Motor neuron (in vitro differentiated cells): Measurements from ENCODE around the gene AMPH. TPM values are rescaled to one million over a fixed set of nuclear protein-coding genes. Genes with fewer than 3 reads are reported as not detected.
A peak's percentile ranks its signal among the peaks of the same experiment; 100 is the strongest.
"Not testable (repeated sequence)": the region's sequence is repeated elsewhere in the genome, so short reads cannot be mapped to it uniquely, and the experiment has no call there.

Source experiments
- ATAC-seq, 8 experiments: fragments of 200-7000 bp; cut with Tn5 transposase; replicated peaks in 6 of 8; 2 replicates each; pipeline ENCODE4 v1.8.0; 2021; ENCODE audit warnings: mild to moderate bottlenecking in 8 of 8, moderate library complexity in 8 of 8
- H3K27ac ChIP-seq, 2 donors: fragments of 250-450 bp; sonication (Bioruptor Pico); 2 replicates each; pipeline ENCODE4 v1.9.0; 2021; ENCODE audit warnings: antibody characterized with exemption in 2 of 2, mild to moderate bottlenecking in 2 of 2, moderate library complexity in 1 of 2
- H3K4me1 ChIP-seq, 2 donors: fragments of 250-450 bp; sonication (Bioruptor Pico); replicated peaks in 1 of 2; 2 replicates each; pipeline ENCODE4 v1.6.1; 2021; ENCODE audit warnings: antibody characterized with exemption in 2 of 2, mild to moderate bottlenecking in 2 of 2, moderate library complexity in 1 of 2
- H3K4me3 ChIP-seq, 5 donors: fragments of 250-450 bp; sonication (Bioruptor Pico); 2 replicates each; pipeline ENCODE4 v1.9.0; 2021; ENCODE audit warnings: antibody characterized with exemption in 5 of 5, mild to moderate bottlenecking in 5 of 5, moderate library complexity in 4 of 5
- WGBS, 10 experiments: fragments of 450-650 bp; shearing (Covaris generic); methylation state at CpG; one replicate each; pipeline ENCODE4 v1.0.0; 2022; 5-methylcytosine and 5-hydroxymethylcytosine counted together
- in situ Hi-C, 9 experiments: fragments of 400-800 bp; cut with MboI; loops; one replicate each; pipeline ENCODE4 v1.15.0; 2021; ENCODE audit warnings: low sequenced_read_pairs in 9 of 9, low pct_unique_long_range_greater_than_20kb in 2 of 9; ENCODE audit not compliant: unreplicated experiment in 9 of 9
- total RNA-seq, 8 experiments: library from RNA; unstranded; fragments of 300-600 nt; gene quantifications; 2 replicates each; pipeline versions ENCODE4 v1.2.3 to v1.2.4, GENCODE V29; 2022

The AMPH gene
- total RNA-seq, 8 experiments from 2014 or later: 0.66 to 37.5 (median 22.1) TPM

- in situ Hi-C loops: no loop called here
- Histone ChIP-seq H3K27ac (no peak overlapping the region), H3K4me1 (no peaks in the 10 kb centered on the region), H3K4me3 (no peak overlapping the region)
- no peak for ATAC-seq
- WGBS, 10 experiments: 63 to 100% (median 74%) methylated on average over 1 to 4 of the region's 4 CpGs; no CpG with 5 or more reads in 6 of the 10 experiments
Observed at GRCh38 chr7:38594949-38595348, 36.2 kb downstream of the AMPH start.

GRCh38 chr7:38592737-38593288 is 38.4 kb downstream of the AMPH start:
- no peak for ATAC-seq
- Histone ChIP-seq H3K4me3 (no peak overlapping the region), H3K4me1 (no peaks in the 10 kb centered on the region), H3K27ac (no peak overlapping the region)
- in situ Hi-C loops: no loop called here
- WGBS, 10 experiments: 21 to 100% (median 100%) methylated on average over 1 to 2 of the region's 2 CpGs; no CpG with 5 or more reads in 3 of the 10 experiments

GRCh38 chr7:38585572-38586354 is 45.4 kb downstream of the AMPH start:
- ATAC-seq: peak in 3 of 8 experiments; percentile 38 to 94 (median 53)
- in situ Hi-C loops: no loop called here
- H3K4me3 ChIP-seq: no peak overlapping the region
- no peak overlapping the region for H3K27ac ChIP-seq
- no peaks in the 10 kb centered on the region for H3K4me1 ChIP-seq
- WGBS, 10 experiments: 11 to 92% (median 78%) methylated on average over 2 to 6 of the region's 6 CpGs

GRCh38 chr7:38584443-38585210 is 46.5 kb downstream of the AMPH start:
- peak in 2 of 8 experiments; percentile 45 to 78 for ATAC-seq
- Histone ChIP-seq H3K4me3 (no peak overlapping the region), H3K27ac (no peak overlapping the region), H3K4me1 (no peaks in the 10 kb centered on the region)
- in situ Hi-C loops: no loop called here
- WGBS, 10 experiments: 13 to 93% (median 80%) methylated on average over 3 to 11 of the region's 11 CpGs

- in situ Hi-C loops: no loop called here
- 30 to 100% (median 86%) methylated on average over 2 to 5 of the region's 5 CpGs; no CpG with 5 or more reads in 2 of the 10 experiments for WGBS, 10 experiments
- Histone ChIP-seq H3K4me1 (no peaks in the 10 kb centered on the region), H3K4me3 (no peak overlapping the region), H3K27ac (no peak overlapping the region)
- ATAC-seq: no peak
Observed at GRCh38 chr7:38580485-38580884, 50.7 kb downstream of the AMPH start.

- in situ Hi-C loops: no loop called here
- ATAC-seq: peak in 6 of 8 experiments; percentile 33 to 96 (median 88)
- Histone ChIP-seq H3K27ac (no peak overlapping the region), H3K4me3 (no peak overlapping the region), H3K4me1 (peaks cover 2 to 3% of the 10 kb centered on the region in 2 donors)
- WGBS, 10 experiments: 0 to 50% (median 32%) methylated on average over 1 to 5 of the region's 5 CpGs; no CpG with 5 or more reads in 2 of the 10 experiments
Observed at GRCh38 chr7:38574086-38574485, 57.1 kb downstream of the AMPH start.

- 63 to 64% methylated on average over 1 to 2 of the region's 2 CpGs; no CpG with 5 or more reads in 8 of the 10 experiments for WGBS, 10 experiments
Observed at GRCh38 chr7:38571620-38572019, 59.6 kb downstream of the AMPH start.

GRCh38 chr7:38568497-38568896 is 62.7 kb downstream of the AMPH start:
- Histone ChIP-seq H3K27ac (no peak overlapping the region), H3K4me3 (no peak overlapping the region), H3K4me1 (no peaks in the 10 kb centered on the region)
- in situ Hi-C loops: no loop called here
- 86 to 100% (median 100%) methylated on average over 1 to 2 of the region's 2 CpGs; no CpG with 5 or more reads in 3 of the 10 experiments for WGBS, 10 experiments
- ATAC-seq: no peak

More at GRCh38 chr7:38571620-38572019, 59.6 kb downstream of the AMPH start:
- H3K4me1 ChIP-seq, H3K4me3 ChIP-seq, H3K27ac ChIP-seq, ATAC-seq, in situ Hi-C loops: not testable (repeated sequence)

GRCh38 chr7:38565289-38565688 is 65.9 kb downstream of the AMPH start:
- no peak overlapping the region for H3K4me3 ChIP-seq
- no peak for ATAC-seq
- no peak overlapping the region for H3K27ac ChIP-seq
- in situ Hi-C loops: no loop called here
- H3K4me1 ChIP-seq: no peaks in the 10 kb centered on the region
- WGBS, 10 experiments: 47 to 100% (median 82%) methylated on average over 1 to 2 of the region's 2 CpGs; no CpG with 5 or more reads in 1 of the 10 experiments

GRCh38 chr7:38563741-38564140 is 67.4 kb downstream of the AMPH start:
- Histone ChIP-seq H3K27ac (no peak overlapping the region), H3K4me1 (peaks cover under 1 to 3% of the 10 kb centered on the region in 2 donors), H3K4me3 (no peak overlapping the region)
- 63 to 100% (median 92%) methylated on average over 1 to 2 of the region's 2 CpGs for WGBS, 10 experiments
- in situ Hi-C loops: no loop called here
- no peak for ATAC-seq

GRCh38 chr7:38561166-38561565 is 70.0 kb downstream of the AMPH start:
- WGBS, 10 experiments: 60 to 100% (median 90%) methylated on average over 1 to 3 of the region's 3 CpGs; no CpG with 5 or more reads in 2 of the 10 experiments
- H3K4me3 ChIP-seq: no peak overlapping the region
- H3K27ac ChIP-seq: no peak overlapping the region
- in situ Hi-C loops: no loop called here
- no peak for ATAC-seq
- peaks cover 3 to 6% of the 10 kb centered on the region in 2 donors for H3K4me1 ChIP-seq

- H3K4me1 ChIP-seq: peaks cover 3 to 6% of the 10 kb centered on the region in 2 donors
- peak in 1 of 8 experiments; percentile 17 for ATAC-seq
- H3K27ac ChIP-seq: no peak overlapping the region
- no peak overlapping the region for H3K4me3 ChIP-seq
- WGBS, 10 experiments: 56 to 90% (median 83%) methylated on average over 2 to 7 of the region's 7 CpGs
- in situ Hi-C loops: no loop called here
Observed at GRCh38 chr7:38558761-38559345, 72.3 kb downstream of the AMPH start.
